T-helper 2 cell treated with Interferon-gamma antibody and Interleukin-4, amounts not matched to agents 100 ng/mL and 5 ng/mL, for 36 hours (primary cell): Measurements from ENCODE around the gene MAP3K5. TPM values are rescaled to one million over a fixed set of nuclear protein-coding genes. Genes with fewer than 3 reads are reported as not detected.

Source experiments
- intact Hi-C: fragments of 100-400 bp; cut with micrococcal nuclease; formaldehyde crosslinking; loops from one replicate; pipeline ENCODE4 v1.15.1; 2023
- total RNA-seq: library from RNA; stranded (reverse); gene quantifications from 2 replicates; pipeline ENCODE4 v1.2.3, GENCODE V29; 2022

The MAP3K5 gene
- total RNA-seq, 1 donor from 2014 or later: 24.4 TPM

- intact Hi-C loops: no loop called here
These were observed 177.9 kb downstream of the MAP3K5 start for GRCh38 chr6:136614350-136614749.

- intact Hi-C loops: no loop called here
These were observed 178.8 kb downstream of the MAP3K5 start for GRCh38 chr6:136613477-136613876.

DNA sequence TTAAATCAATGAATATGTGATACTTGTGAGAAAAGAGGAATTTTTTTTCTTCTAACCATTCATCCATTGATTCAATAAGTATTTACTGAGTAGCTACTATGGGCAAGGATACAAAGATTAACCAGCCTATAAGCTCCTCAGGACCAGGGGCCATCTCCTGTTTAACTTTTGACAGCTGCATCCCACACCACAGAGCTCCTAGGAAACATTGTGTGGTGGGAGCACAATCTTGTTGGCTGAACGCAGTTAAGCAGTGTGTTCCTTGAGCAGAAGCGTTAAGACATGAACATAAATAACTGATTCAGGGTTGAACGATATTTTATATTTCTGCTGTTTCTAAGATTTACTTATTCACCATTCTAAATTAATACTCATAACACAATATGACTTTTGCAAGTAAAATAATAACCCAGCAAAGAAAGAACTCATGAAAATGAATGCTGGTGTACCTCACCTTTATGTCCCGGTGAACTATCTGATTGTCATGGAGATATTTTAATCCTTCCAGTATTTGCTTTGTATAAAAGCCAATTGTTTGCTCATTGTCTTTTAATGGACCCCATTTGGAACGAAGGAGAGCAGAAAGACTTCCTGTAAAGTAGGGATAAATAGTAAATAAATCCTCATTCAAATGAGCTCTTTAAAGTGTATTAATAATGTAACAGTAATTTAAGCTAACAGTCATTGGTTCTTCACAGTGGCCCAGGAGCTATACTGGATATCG lies 179.4 kb downstream of the MAP3K5 start:
- intact Hi-C loops: no loop called here

- intact Hi-C loops: no loop called here
These were observed 180.5 kb downstream of the MAP3K5 start for GRCh38 chr6:136611746-136612145.

DNA sequence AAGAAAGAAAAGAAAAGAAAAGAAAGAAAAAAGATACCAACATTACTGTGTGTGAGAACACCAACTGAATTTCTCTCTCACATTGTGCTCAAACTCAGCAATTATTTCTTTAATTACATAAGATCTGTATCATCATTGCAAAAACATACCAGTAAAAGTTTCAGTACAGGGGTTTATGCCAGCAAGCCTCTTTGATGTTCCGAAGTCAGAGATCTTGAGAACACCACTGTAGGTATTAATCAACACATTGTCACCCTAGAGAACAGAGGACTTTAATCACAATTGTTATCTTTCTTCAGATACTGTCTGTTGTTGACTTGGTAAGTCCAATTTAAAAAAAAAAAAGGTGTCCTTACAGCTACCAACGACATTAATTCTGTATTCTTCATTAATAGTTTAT lies 181.1 kb downstream of the MAP3K5 start:
- intact Hi-C loops: no loop called here

- intact Hi-C loops: loop anchor here (2.0 kb wide), 1 partner anchor 37 kb away; no protein-coding TSS in a partner anchor
These were observed 182.2 kb downstream of the MAP3K5 start for GRCh38 chr6:136609873-136610706.

GRCh38 chr6:136608991-136609390 lies 183.3 kb downstream of the MAP3K5 start:
- intact Hi-C loops: loop anchor here (1.0 to 2.0 kb wide), 3 partner anchors 38 to 184 kb away; no protein-coding TSS in a partner anchor

- intact Hi-C loops: loop anchor here (1.0 to 2.0 kb wide), 3 partner anchors 39 to 185 kb away; no protein-coding TSS in a partner anchor
These were observed 184.1 kb downstream of the MAP3K5 start for GRCh38 chr6:136607932-136608772.

GRCh38 chr6:136607204-136607931 lies 184.9 kb downstream of the MAP3K5 start:
- intact Hi-C loops: no loop called here

DNA sequence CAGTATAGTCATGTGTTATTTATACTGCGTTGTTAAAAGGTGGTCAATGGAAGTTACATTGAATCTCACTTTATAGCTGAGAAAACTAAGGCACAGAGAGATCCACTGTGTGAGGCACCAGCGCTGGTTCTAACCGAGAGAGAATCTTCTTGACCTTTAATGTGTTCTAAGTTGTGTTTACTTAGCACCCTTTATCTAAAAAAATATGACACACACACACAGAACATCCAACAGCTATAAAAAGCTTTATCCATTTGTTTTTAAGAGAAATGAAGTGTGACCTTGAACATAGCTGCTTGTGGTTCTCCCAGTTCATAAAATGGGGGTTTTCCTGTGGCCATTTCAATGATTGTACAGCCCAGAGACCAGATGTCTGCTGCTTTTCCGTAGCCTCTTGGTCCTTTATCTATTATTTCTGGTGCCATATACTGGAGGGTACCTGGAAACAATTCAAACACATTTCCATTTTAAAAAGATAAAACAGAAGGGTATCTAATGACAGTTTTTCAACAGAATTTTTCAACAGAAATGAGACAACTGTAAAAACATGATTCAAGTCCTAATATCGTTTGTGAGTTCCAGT lies 187.3 kb downstream of the MAP3K5 start:
- intact Hi-C loops: no loop called here

- intact Hi-C loops: no loop called here
These were observed 187.9 kb downstream of the MAP3K5 start for GRCh38 chr6:136604328-136604825.

- intact Hi-C loops: no loop called here
These were observed 191.5 kb downstream of the MAP3K5 start for GRCh38 chr6:136600818-136601217.

DNA sequence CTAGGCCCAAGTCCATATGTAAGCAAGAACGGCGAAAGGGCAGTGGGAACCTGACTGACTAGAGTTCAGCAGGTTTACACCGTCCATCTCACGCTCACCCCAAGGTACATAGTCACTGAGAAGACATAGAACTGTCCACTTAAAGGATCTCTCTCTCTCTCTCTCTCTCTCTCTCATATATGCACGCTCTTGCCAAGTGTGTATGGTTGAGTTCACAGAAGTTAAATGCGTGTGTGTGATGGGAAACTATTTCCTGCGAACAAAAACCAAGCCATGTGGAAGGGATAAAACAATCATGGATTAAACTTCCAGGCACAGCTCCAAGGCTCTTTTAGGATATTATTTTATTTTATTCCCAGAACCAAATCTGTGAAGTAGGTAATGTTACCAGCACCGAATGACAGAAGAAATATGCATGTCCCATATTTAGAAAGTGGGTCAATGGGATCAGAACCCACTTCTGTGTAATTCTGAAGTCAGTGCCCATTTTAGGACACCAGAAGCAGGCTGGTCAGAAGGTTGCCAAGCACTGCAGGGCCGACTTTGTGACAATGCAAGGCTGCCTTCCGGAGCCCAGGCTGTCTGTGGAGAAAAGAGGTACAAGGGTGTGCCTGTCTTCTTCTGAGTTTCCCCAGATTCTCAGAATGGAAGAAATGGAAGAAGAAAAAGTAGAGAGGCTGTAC lies 192.8 kb downstream of the MAP3K5 start:
- intact Hi-C loops: no loop called here

DNA sequence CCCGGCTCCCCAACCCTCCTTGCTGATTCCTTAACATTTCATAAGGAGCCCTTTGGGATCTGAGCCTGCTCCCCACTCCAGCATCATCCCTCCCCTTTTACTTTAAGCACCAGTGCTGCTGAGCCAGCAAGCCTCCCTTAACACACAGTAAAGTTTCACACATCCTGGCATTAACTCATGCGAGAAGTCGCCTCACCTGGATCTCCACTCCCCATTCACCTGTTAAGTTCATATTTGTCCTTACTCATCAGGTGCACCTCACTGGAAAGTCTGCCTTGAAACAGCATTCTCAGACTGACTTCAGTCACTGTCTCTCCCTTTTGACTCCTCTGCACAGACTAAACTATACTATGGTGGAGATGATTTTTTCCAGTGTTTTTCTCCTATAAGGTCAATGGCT lies 194.2 kb downstream of the MAP3K5 start:
- intact Hi-C loops: no loop called here

GRCh38 chr6:136594671-136595070 lies 197.6 kb downstream of the MAP3K5 start:
- intact Hi-C loops: no loop called here

DNA sequence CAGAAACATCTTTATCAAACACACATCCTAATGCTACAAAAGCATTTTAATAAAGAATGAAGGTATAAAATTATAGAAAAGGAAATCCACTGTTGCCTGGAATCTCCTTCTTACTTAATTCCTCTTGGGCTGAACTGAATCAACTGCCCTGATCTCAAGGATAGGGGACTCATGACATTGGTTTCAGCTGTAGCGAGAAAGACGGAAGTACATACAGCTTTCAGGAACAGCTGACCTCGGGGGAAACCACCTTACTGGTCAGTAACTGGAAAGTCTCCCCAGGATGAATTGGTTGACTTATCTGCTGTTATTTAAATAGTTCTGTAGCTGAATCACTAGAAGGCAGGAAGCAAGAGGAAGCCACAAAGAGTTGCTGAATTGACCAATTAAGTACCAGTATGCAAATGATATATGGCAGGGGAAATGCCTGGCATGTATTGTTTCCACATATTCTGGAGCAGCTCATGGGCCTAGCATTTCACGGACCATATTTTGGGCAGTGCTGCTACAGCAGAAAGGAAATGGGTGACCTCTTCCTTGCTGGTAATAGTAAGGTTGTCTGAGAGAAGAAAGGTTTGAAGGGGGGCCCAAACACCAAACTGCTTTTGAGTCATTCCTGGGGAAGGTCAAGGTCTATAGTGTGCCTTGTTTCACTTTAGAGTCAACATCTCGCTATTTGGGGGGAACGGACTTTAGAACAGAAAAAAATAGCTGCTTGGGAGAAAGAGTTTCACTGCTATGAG lies 198.4 kb downstream of the MAP3K5 start:
- intact Hi-C loops: no loop called here

GRCh38 chr6:136592930-136593673 lies 199.2 kb downstream of the MAP3K5 start:
- intact Hi-C loops: no loop called here

DNA sequence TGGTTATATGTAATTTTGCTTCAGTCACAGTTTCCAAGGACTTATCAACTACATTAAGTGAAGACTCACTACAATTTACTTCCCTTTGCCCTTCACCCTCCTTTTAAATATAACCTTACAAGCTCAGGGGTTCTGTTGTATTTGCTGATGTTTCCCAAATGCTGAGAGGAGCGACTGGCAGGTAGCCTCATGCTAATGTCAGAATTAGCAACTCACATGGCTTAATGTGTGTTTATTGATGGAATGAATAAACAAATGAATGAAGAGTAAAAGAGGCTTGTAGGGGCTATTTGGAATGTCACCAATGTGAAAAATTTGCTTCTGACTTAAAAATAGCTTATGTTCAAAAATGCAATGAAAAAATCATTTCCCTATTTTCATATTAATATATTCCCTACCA lies 200.7 kb downstream of the MAP3K5 start:
- intact Hi-C loops: no loop called here
